Activated T-cell treated with anti-CD3 and anti-CD28 coated beads for 24 hours (primary cell): ENCODE measurements around the gene GPX8.

Experiments
- DNase-seq: peaks from one replicate; pipeline ENCODE4 v3.0.0-alpha.2; 2020; ENCODE audit warnings: low read depth

The GPX8 gene

GRCh38 chr5:55172937-55173686 lies 13.1 kb downstream of the GPX8 start, which contains the start of gene CDC20B:
Gene CDC20B, minus strand, starts transcription at chr5:55173177. Its CDS starts 177 bp downstream, at chr5:55173000.
- DNase-seq: peak; percentile 69

- DNase-seq: no peak
Measured at GRCh38 chr5:55173687-55174230, 13.8 kb downstream of the GPX8 start.

DNA sequence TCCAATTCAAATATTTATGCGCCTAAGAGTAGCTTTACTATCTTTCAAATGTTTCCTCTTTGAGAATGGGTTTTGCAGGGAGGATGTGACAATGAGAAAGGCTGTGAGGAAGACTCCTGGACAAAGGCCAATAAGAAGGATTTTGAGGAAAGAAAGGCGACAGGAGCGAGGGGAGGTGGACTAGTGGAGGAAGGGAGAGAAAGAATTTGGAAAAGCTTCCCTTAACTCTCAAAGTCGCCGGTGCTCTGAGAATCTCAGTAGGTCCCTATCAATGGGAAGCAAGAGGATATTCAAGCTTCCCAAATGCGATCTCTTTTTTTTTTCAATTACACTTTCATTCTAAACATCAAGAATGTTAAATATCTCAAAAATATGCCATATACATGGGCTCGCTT lies 15.8 kb downstream of the GPX8 start:
- DNase-seq: no peak

GRCh38 chr5:55176176-55176818 lies 16.3 kb downstream of the GPX8 start:
- DNase-seq: peak; percentile 12

GRCh38 chr5:55177078-55177477 lies 17.1 kb downstream of the GPX8 start:
- DNase-seq: no peak

DNA sequence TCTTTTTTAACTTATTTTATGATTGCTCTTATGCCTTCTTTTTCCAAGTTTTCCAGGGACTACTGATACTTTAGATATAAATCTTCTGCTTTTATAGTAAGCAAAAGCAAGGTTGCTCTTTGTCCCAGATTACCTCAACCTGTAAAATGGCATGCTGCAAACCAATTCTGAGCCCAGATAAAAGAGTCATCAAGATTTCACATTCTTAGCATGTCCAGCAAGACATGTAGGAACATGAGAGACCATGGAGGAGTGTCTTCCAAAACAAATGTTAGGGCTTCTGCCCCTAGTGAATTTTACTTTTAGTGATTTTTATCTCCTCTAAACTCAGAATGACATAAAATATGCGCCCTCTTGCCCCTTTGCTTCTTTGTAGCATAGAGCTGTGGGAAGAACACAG lies 20.0 kb downstream of the GPX8 start:
- DNase-seq: no peak

- DNase-seq: no peak
Measured at GRCh38 chr5:55187370-55187769, 27.4 kb downstream of the GPX8 start.

DNA sequence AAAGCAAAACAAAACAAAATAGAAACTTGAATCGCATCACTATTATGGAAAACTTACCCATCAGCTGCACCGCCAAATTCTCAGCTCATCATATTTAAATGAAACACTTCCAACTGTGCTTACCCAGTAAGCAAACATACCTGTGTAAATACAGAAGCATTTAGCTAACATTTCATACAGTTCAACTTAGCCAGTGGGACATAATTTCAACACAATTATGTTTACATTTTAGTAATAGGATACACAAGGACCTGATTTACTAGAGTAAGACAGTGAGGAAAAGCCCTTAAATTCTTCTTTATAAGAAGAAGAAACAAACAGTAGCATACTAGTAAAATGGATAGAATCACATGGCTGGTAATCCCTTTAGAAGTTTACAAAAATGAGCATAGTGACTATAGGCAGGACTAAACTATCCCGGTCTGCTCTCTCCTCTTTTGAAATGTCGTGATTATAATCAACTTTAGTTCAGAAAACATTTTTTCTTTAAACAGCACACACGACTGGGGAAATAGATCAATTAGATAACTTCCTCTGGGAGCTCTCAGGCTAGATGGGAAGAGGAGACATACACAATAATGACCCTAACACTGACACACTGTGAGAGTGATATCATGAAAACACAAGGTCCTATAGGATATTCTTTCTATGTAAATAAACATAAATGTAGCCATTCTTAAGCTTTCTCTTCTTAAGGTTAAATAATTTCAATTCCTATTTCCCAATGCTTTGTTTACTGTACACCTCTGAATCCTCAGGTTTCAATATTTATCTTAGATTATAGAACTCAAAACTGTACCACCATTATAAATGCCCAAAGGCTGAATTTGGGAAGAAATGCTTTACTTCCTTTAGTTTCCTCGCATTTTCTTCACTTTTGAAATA lies 28.9 kb downstream of the GPX8 start:
- DNase-seq: no peak

DNA sequence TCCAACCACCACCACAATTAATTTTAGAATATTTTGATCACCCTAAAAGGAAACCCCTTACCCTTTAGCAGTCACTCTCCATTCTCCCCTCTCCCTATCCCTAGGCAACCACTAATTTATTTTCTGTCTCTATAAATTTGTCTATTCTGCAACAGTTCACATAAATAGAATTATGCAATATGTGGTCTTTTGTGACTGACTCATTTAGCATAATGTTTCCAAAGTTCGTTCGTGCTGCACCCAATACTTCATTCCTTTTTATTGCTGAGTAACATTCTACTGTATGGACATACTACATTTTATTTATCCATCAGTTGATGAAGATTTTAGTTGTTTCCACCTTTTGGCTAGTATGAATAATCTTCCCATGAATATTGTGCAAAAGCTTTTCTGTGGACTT lies 31.2 kb downstream of the GPX8 start:
- no peak for DNase-seq

DNA sequence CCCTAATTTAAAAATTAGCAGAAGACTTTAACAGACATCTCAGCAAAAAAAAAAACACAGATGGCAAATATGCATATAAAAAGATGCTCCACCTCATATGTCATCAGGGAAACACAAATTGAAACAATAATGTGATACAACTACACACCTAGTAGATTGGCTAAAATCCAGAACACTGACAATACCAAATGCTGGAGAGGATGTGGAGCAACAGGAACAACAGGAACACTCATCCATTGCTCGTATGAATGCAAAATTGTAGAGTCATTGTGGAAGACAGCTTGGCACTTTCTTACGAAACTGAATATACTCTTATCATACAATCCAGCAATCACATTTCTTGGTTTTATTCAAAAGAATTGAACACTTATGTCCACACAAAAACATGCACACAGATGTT lies 45.0 kb downstream of the GPX8 start:
- DNase-seq: no peak

GRCh38 chr5:55211184-55211874 lies 51.4 kb downstream of the GPX8 start:
- no peak for DNase-seq
